Thoracic aorta (tissue), 2 donors: ENCODE measurements around the gene SEMG2. TPM values are rescaled to one million over a fixed set of nuclear protein-coding genes. Genes with fewer than 3 reads are reported as not detected.

Source experiments
- ATAC-seq: fragments of 150-250 bp; one replicate; pipeline ENCODE4 v1.8.0; 2017; ENCODE audit warnings: low read depth; ENCODE audit not compliant: insufficient number of reproducible peaks, low FRiP score
- DNase-seq: peaks from one replicate; pipeline ENCODE4 v3.0.0-alpha.2; 2020; ENCODE audit warnings: low spot score
- H3K27ac ChIP-seq, 2 donors: fragments of 200-600 bp; sonication (generic); 1 replicate in 1 of 2; 2 replicates in 1 of 2; pipeline ENCODE4 v1.5.1; 2016; ENCODE audit warnings: mild to moderate bottlenecking in 2 of 2, moderate library complexity in 2 of 2
- H3K27me3 ChIP-seq: fragments of 200-600 bp; sonication (generic); replicated peaks from 2 replicates; pipeline ENCODE4 v1.6.0; 2016; ENCODE audit warnings: mild to moderate bottlenecking; ENCODE audit not compliant: insufficient read depth
- H3K36me3 ChIP-seq: fragments of 200-600 bp; sonication (generic); one replicate; pipeline ENCODE4 v1.5.1; 2016
- H3K4me1 ChIP-seq, 2 donors: fragments of 200-600 bp; sonication (generic); 1 replicate in 1 of 2; 2 replicates in 1 of 2; pipeline versions ENCODE4 v1.5.1 to v1.6.0; 2016; ENCODE audit warnings: low read depth in 2 of 2, mild to moderate bottlenecking in 1 of 2; ENCODE audit not compliant: control insufficient read depth in 1 of 2
- H3K4me3 ChIP-seq: fragments of 200-600 bp; sonication (generic); 2 replicates; pipeline ENCODE4 v1.5.1; 2016; ENCODE audit warnings: mild to moderate bottlenecking
- H3K9me3 ChIP-seq: fragments of 200-600 bp; sonication (generic); 2 replicates; pipeline ENCODE4 v1.5.1; 2016
- total RNA-seq, 2 donors: library from RNA; depleted of rRNA; stranded (reverse); fragments of >200 nt; gene quantifications; one replicate each; pipeline versions ENCODE4 v1.1.0 to v1.2.3, GENCODE V29; 2016
- TF ChIP-seq, protein P1 (sequence below): fragments of 200-600 bp; sonication (generic); IDR thresholded peaks from one replicate; pipeline ENCODE4 v1.5.1; 2019; ENCODE audit warnings: antibody characterized with exemption

SEMG2 gene
- total RNA-seq, 2 donors from 2014 or later: not detected

DNA sequence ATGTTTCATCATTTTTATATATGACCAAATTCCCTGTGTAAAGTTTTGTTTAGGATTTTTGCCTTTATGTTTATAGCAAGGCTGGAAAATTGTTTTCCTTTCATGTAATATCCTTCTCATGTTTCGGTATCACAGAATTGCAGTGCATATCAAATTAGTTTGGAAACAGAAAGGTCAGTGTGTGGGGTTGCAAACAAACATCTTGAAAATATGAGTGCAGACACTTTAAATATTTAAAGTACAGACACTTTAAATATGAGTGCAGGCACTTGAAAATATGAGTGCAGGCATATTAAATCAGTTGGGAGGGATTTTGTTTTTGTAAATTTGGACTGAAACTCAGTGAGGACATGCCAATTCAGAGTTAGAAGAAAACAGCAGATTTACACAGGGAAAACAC, 26.7 kb downstream of the SEMG2 start:
- DNase-seq (no peak), ATAC-seq (no peak)
- Histone ChIP-seq H3K4me3 (no peak overlapping the region), H3K9me3 (no peaks in the 10 kb centered on the region), H3K27me3 (no peaks in the 10 kb centered on the region), H3K36me3 (no peaks in the 10 kb centered on the region), H3K4me1 (no peaks in the 10 kb centered on the region), H3K27ac (no peak overlapping the region)
- TF ChIP-seq, protein P1, sequence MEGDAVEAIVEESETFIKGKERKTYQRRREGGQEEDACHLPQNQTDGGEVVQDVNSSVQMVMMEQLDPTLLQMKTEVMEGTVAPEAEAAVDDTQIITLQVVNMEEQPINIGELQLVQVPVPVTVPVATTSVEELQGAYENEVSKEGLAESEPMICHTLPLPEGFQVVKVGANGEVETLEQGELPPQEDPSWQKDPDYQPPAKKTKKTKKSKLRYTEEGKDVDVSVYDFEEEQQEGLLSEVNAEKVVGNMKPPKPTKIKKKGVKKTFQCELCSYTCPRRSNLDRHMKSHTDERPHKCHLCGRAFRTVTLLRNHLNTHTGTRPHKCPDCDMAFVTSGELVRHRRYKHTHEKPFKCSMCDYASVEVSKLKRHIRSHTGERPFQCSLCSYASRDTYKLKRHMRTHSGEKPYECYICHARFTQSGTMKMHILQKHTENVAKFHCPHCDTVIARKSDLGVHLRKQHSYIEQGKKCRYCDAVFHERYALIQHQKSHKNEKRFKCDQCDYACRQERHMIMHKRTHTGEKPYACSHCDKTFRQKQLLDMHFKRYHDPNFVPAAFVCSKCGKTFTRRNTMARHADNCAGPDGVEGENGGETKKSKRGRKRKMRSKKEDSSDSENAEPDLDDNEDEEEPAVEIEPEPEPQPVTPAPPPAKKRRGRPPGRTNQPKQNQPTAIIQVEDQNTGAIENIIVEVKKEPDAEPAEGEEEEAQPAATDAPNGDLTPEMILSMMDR: no peak

DNA sequence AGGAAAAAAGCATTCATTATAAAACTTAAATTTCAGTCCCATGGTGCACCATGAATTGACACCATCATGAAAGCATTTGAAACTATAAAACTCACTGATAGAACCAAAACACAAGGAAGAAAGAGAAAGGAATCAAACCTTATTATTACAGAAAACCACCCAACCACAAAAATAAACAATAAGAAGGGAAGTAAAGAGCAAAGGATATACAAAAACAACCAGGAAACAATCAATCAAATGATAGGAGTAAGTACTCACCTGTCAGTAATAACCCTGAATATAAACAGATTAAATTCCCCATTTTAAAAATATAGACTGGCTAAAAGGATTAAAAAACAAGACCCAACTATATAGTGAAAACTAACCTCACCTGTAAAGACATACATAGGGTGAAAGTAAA, 27.4 kb downstream of the SEMG2 start:
- H3K9me3 ChIP-seq: no peaks in the 10 kb centered on the region
- no peak overlapping the region for H3K4me3 ChIP-seq
- ATAC-seq (no peak), DNase-seq (no peak)
- no peaks in the 10 kb centered on the region for H3K4me1 ChIP-seq
- H3K36me3 ChIP-seq: no peaks in the 10 kb centered on the region
- TF ChIP-seq, protein P1: no peak
- no peak overlapping the region for H3K27ac ChIP-seq
- H3K27me3 ChIP-seq: no peaks in the 10 kb centered on the region

DNA sequence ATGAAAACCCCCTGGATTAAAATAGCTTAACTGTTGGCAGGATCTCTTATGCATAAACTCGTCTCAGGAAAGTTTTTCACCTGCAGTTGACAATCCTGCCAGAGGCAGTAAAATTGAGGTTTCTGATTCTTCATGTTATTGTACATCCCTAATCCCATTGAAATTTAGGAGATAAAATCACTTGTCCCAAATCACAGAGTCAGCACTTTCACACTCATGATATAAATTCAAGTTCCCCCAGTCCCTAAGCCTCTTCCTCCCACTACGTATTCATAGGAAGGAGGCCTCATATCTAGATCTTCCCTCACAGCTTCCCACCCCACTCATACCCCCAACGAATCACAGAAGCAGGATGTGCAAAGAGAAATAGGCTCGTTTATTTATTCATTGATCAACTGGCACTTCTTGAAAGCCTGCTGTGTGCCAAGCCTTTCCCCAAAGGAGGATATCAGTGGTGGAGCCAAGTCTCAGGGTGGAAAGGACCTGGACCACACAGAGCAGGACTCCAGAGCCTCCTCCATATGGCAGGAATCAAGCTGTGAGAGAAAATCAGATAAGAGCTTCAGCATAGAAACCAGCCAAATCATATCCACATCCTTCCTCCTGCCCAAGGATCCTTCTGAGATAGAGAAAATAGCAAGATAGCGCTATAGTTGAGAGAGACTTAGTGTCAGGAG, 30.8 kb downstream of the SEMG2 start:
- H3K27ac ChIP-seq: no peak overlapping the region
- H3K9me3 ChIP-seq: no peaks in the 10 kb centered on the region
- peaks cover 0 to 2% of the 10 kb centered on the region in 2 donors for H3K4me1 ChIP-seq
- TF ChIP-seq, protein P1: no peak
- H3K27me3 ChIP-seq: no peaks in the 10 kb centered on the region
- DNase-seq (no peak), ATAC-seq (no peak)
- H3K36me3 ChIP-seq: no peaks in the 10 kb centered on the region
- H3K4me3 ChIP-seq: no peak overlapping the region

DNA sequence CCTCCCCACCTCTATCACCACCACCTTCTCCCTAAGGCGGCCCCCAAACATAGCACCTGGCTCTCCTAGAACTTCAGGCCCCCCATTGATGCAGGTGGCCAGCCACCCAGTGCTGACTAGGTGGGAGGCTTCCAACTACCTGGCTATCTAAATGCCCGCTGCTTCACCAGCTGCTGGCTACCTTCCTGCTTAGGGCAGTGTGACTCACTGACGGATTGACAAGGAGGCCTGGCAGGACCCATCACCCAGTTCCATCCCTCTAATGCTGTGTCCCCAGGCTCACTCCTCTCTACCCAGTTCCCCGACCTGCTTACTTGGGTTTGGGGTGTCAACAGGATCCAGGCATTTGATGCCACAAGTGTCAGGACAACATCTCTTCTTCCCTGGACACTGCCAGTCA, 32.1 kb downstream of the SEMG2 start:
- H3K27me3 ChIP-seq: no peaks in the 10 kb centered on the region
- no peaks in the 10 kb centered on the region for H3K9me3 ChIP-seq
- TF ChIP-seq, protein P1: no peak
- DNase-seq (no peak), ATAC-seq (no peak)
- peaks cover 0 to 2% of the 10 kb centered on the region in 2 donors for H3K4me1 ChIP-seq
- H3K36me3 ChIP-seq: no peaks in the 10 kb centered on the region
- no peak overlapping the region for H3K4me3 ChIP-seq
- H3K27ac ChIP-seq: no peak overlapping the region

DNA sequence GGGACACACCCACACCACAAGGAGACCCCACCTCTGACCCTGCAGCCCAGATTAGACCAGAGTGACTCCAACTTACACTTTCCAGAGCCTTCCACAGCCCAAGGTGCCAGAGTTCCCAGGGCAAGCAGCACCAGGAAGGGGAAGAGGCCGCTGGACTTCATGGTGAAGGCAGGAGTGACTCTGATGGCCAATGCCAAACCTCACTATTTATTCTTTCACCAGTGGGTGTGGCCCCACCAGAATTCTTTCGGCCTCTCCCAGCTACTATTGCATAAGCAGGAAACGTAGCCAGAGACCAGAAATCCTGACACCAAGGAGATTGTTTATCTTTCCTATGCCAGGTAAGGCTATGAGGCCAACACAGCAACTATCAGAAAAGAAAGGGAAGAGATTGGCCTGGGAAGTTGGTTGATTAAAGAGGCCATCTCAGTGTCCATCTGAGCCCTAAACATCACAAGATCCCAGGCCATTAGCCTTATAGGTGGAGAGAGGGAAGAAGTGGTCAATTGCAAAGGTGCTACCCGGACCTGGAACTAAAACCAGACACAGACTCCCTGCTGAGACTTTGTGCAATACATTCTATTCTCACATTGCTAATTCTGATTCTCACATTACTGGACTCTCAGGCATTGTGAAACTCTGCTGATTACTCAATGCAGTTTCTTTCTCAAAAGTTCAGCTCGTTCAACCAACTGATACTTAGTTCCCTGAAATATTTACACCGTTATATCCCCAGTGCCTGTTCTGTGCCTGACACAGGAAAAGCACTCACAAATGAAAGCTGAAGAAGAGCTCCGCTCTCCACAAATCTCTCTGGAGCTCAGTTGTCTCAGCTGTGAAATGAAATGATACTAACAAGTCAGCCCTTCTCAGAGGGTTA, 33.5 kb downstream of the SEMG2 start, which contains the start of gene SLPI:
Gene SLPI, minus strand, starts transcription at position 182 of the 880 bp plus-strand sequence. Its CDS starts 21 bp downstream, at position 161.
- DNase-seq: no peak
- H3K27ac ChIP-seq: no peak within 1 kb of the TSS

More for the DNA sequence above, 33.5 kb downstream of the SEMG2 start, which contains the start of gene SLPI:
- Histone ChIP-seq H3K4me1 (peaks cover 0 to 2% of the 10 kb centered on the region in 2 donors), H3K4me3 (no peak within 1 kb of the TSS), H3K9me3 (no peaks in the 10 kb centered on the region), H3K27me3 (no peaks in the 10 kb centered on the region), H3K36me3 (no peaks in the 10 kb centered on the region)
- no peak for ATAC-seq
- TF ChIP-seq, protein P1: no peak
